Liver (tissue), 3 donors: ENCODE data around the gene CDK1.

Experiments used
- GABPA ChIP-seq, 2 donors: IDR thresholded peaks in 1 of 2; conservative IDR thresholded peaks in 1 of 2; 2 replicates each; pipeline ENCODE4 v1.6.1; 2016; ENCODE audit warnings: antibody characterized with exemption in 2 of 2, mild to moderate bottlenecking in 1 of 2, moderate library complexity in 1 of 2
- HNF4G ChIP-seq: IDR thresholded peaks from 2 replicates; pipeline ENCODE4 v1.6.1; 2016; ENCODE audit warnings: antibody characterized with exemption
- TF ChIP-seq, protein P1 (sequence below): fragments of 150-350 bp; IDR thresholded peaks from 2 replicates; pipeline ENCODE4 v1.5.1; 2017; ENCODE audit warnings: improper control_type of control experiment, low read depth, low read length; ENCODE audit not compliant: missing input control
- donor health status: healthy.
- donor health status: healthy.

DNA sequence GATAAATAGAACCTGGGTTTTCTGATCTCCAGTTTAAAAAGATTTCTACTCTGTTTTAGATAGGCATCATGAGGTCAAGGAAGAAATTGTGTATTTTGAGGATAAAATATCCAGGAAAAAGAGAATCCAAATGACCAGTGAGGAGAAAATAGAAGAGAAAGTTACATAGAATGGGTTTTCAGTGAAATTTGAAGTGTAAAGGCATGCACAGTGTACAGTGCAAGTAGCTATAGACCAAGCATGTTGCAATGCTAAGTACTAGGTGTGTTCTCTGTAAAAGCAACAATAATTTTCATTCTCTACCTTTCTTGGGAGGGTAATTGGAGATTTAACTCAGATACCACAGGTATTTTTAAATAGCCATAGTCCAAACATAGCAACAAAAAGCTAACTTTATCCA lies 22.6 kb downstream of the CDK1 start:
- TF ChIP-seq, protein P1, sequence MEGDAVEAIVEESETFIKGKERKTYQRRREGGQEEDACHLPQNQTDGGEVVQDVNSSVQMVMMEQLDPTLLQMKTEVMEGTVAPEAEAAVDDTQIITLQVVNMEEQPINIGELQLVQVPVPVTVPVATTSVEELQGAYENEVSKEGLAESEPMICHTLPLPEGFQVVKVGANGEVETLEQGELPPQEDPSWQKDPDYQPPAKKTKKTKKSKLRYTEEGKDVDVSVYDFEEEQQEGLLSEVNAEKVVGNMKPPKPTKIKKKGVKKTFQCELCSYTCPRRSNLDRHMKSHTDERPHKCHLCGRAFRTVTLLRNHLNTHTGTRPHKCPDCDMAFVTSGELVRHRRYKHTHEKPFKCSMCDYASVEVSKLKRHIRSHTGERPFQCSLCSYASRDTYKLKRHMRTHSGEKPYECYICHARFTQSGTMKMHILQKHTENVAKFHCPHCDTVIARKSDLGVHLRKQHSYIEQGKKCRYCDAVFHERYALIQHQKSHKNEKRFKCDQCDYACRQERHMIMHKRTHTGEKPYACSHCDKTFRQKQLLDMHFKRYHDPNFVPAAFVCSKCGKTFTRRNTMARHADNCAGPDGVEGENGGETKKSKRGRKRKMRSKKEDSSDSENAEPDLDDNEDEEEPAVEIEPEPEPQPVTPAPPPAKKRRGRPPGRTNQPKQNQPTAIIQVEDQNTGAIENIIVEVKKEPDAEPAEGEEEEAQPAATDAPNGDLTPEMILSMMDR: no peak
- TF ChIP-seq HNF4G (no peak), GABPA (IDR thresholded peaks at IDR 0.05 in 1 of 2, conservative IDR thresholded peaks at IDR 0.05 in 1 of 2) (no peak)
